ENCODE data around the gene GPX6.
A peak's percentile ranks its signal among the peaks of the same experiment; 100 is the strongest.
"Not testable (repeated sequence)": the region's sequence is repeated elsewhere in the genome, so short reads cannot be mapped to it uniquely, and the experiment has no call there.

The GPX6 gene, protein sequence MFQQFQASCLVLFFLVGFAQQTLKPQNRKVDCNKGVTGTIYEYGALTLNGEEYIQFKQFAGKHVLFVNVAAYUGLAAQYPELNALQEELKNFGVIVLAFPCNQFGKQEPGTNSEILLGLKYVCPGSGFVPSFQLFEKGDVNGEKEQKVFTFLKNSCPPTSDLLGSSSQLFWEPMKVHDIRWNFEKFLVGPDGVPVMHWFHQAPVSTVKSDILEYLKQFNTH

GRCh38 chr6:28515676-28516075, at the start of gene GPX6:
Gene GPX6 (minus strand): TSS chr6:28515793. CDS start chr6:28515743, 50 bp downstream.
- no peak for DNase-seq

DNA sequence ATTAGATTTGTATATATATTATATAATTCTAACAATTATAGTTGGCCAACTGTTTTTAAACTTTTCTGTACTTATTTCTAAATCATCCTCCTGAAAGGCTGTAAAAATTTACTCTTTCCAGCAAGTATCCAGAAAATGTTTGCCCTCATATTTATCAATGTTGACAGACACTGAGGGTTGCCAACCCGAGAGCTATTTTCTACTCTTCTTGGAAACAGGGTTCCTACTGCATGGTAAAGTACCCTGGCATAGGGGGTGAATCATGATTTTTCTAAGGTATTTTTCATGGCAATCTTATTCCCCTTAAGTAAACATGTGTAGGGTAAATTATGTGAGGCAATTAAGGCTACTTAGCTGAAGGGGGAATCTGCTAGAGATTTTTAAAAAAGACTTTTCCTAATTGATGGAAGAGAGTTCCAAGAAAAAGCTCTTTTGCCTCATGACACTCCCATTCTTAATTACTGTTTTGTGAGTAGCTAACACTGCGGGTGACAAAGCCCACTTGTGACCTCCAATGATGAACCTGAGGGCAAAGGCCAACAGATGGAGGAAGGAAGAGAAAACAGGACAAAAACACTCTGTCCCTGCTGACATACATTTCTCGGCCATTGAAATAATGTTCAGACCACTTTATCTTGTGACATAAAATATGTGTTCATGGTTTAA, 48.0 kb upstream of the GPX6 start:
- no peak for DNase-seq

GRCh38 chr6:28558629-28559028, 43.0 kb upstream of the GPX6 start:
- no peak for DNase-seq

- no peak for DNase-seq
These were observed 39.5 kb upstream of the GPX6 start for GRCh38 chr6:28555136-28555535.

DNA sequence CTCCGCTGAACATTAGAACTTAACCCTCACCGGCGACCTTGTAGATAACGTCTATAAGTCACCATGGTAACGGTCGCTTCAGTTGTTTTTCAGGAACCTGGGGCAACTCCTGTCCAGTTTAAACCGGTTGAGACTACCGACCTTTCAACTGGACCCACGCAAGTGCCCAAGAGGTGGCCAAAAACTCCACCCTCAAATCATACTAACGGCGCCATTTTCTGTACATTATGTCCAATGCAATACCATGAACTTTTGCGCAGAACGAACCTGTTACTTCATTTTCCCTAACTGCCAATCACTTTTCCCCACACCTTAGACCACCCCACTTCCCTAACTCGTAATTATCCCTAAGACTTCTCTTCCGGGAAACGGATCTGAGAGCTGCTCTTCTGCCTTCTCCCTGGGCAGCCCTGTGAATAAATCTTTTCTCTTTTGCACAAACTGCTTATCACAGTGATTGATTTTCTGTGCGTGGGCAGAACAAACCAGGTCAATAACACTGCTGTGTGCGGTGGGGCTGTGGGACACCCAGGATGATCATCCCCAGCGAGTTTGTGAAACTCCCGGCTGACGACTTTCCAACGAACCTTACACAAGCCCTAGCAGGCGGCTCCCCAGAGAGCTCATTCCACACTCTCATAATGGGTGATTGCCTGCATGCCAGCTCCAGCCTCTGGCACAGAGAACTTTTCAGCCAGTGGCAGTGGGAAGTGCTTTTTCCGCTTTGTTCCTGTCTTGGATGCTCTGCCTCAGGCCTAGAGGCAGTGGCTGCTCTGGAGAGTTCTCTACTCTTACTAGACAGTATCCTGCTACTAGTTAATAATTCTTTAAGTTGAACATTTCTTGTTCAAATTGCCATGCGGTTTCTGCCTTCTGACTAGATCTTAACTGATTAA, 38.6 kb upstream of the GPX6 start:
- DNase-seq = no peak

DNA sequence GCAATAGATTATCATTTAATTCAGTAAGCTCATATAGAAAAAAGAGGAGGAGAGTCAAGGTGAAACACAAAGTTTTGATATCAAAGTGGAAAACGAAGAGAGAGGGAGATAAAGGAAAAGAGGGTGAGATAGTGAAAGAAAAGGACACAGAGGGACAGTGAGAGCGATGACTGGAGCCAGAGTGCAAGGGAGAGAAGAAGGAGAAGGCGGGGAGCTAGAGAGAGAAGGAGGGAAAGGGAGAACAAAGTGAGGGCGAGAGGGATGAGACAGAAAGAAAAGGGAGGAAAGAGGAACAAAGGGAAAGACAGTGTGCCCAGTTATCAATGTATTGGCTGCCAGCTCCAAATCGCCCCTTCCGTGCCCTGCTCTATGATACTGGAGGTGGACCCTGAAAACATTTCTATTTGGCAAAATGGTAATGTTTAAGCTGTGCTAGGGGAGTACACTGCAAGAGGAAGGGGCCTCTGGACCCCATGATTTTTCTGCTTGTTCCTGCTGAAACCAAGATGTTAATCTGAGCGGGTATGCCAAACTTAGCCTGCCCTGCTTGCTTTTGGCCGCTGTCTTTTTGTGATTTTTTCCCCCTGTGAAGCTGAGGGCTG, 37.9 kb upstream of the GPX6 start:
- DNase-seq = no peak

GRCh38 chr6:28551891-28552666, 36.5 kb upstream of the GPX6 start:
- no peak for DNase-seq

DNA sequence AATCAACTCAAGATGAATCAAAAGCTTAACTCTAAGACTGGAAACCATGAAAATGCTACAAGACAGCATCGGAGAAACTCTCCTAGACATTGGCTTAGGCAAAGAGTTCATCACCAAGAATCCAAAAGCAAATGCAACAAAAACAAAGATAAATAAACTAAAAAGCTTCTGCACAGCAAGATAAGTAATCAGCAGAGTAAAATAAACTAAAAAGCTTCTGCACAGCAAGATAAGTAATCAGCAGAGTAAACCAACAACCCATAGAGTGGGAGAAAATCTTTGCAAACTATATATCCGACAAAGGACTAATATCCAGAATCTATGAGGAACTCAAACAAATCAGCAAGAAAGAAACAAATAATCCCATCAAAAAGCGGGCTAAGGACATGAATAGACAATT, 31.4 kb upstream of the GPX6 start:
- not testable (repeated sequence) for DNase-seq

GRCh38 chr6:28545955-28546354, 30.4 kb upstream of the GPX6 start:
- no peak for DNase-seq

- peak; percentile 34 for DNase-seq
These were observed 28.3 kb upstream of the GPX6 start for GRCh38 chr6:28543651-28544610.

GRCh38 chr6:28542440-28543296, 27.1 kb upstream of the GPX6 start:
- peak; percentile 74 for DNase-seq

DNA sequence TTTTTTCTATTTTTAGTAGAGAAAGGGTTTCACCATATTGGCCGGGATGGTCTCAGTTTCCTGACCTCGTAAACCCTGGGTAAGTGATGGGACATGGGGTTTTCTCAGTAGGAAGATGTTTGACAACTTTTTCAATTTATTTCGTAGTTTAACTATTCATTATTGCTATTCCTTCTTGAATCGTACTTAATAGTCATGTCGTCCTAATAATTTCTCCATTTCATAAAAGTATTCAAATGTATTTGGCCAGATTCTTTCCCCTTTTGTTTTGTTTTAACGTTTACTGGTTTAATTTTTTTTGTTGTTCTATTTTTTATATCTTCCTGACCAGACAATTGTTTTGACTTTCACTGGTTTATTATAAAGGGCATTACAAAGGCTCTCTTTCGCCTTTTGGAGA, 26.4 kb upstream of the GPX6 start:
- no peak for DNase-seq

DNA sequence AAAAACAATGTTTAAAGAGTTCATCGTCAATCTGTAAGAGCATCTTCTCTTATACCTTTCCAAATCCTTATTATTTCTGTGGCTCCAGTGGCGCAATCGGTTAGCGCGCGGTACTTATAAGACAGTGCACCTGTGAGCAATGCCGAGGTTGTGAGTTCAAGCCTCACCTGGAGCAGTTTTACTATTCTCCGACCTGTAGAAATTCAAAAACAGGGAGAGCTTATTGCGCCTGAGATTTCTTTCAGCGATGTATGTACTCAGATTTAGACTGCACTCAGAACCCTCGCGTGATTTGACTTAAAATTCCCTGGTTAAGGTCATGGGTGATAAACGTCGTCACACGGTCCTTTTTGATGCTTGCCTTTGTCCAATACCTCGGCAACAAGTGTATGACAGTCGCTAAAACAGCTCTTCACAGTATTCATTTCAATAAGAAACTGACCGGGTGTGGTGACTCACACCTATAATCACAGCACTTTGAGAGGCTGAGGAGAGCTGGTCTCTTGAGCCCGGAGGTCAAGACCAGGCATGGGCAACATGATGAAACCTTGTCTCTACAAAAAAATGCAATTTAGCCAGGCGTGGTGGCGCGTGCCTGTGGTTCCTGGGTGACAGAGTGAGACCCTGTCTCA, 22.0 kb upstream of the GPX6 start:
- peak; percentile 64 for DNase-seq

DNA sequence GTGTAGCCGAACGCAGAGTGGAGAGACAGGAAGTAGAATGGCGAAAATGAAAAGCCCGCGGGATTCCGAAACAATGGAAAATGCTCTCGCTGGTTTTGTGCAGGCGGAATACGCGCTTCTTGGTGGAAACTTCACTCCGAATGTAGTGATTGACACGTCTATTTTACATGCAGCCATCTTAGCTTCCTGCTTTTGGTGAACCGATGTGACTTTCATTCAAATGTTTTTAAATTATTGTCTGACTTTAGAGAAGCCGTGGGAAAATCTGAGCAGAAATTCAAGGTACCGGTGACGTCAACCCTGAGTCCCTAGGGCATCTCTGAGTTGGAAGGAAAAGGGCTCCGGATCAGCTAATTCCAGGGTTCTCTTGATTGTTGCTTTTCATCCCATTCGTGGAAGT, 21.5 kb upstream of the GPX6 start:
- no peak for DNase-seq

DNA sequence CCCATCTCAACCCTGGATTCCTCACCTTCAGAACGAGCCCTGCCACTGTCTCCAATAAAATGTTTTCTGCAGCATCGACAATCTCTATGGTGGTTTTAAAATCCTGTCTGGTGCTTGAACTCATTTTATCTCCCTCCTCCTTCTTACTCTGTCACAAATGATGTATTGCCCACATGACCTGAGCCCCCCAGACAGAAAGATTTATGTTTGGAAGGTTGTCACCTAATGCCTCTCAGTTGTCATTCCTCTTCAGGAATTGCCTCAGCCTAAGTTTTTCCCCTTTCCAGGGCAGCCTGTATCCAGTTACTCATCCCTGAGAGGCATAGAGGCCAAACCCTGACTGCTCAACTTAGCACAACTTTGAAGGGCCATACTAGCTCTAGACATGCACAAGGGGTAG, 19.3 kb upstream of the GPX6 start:
- DNase-seq = no peak

DNA sequence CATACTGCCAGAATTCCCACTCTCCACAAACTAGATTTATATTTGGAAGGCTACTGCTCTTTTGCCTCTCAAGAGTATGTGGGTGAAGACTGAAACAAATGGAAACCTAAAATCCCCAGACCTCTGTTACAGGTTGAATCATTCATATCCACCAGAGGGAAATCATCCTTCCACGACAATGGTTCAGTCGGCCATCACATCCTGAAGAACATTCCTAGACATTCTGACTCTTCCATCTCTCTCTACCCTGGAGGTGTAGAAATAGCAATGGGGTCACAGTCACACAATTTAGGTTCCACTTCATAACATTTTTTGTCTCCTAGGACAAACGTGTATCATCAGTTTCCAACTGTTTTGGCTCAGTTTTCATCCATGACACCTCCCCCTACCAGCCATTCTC, 18.7 kb upstream of the GPX6 start:
- no peak for DNase-seq

DNA sequence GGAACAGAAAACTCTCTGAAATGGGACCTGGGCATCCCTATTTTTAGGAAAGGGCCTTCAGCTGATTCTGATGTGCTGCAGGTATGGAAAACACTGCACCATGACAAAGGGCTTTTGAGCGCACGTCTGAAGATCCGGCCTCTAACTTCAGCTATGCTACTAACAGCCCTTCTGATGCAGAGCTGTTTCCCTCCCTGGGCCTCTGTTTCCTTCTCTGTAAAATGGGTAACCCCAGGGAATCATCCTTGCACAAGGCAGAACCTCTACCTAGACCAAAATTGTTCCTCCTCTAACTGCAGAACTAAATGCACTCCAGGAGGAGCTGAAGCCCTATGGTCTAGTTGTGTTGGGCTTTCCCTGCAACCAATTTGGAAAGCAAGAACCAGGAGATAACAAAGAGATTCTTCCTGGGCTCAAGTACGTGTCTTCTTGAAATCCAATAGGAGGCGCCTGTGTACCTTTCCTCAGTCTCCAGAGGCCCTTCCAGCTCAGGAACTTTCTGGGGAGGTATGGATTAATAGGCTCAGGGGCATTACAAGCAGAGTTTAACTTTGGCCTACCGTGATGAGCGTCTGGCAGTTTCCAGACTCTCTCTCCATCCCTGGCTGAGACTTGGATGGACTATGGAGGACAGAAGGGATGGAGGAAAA, 16.0 kb upstream of the GPX6 start:
- no peak for DNase-seq

DNA sequence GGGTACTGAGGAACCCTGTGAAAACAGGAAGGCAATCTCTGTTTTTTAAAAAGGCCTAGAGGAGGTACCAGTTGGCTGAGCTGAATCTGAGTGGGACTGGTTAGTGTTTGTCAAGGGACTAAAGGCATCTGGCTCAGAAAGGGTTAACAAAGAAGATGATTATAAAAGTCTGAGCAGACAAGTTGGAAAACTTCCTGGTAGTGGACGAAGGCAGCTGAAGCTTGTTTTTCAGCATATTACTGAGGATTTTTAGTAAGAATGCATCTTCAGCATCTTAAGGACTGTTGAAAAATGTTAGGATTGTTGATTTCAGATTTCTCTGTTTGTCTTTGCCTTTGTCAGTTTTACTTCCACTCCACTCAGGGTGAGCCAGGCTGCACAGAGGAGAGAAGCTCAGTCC, 15.2 kb upstream of the GPX6 start:
- DNase-seq = no peak

DNA sequence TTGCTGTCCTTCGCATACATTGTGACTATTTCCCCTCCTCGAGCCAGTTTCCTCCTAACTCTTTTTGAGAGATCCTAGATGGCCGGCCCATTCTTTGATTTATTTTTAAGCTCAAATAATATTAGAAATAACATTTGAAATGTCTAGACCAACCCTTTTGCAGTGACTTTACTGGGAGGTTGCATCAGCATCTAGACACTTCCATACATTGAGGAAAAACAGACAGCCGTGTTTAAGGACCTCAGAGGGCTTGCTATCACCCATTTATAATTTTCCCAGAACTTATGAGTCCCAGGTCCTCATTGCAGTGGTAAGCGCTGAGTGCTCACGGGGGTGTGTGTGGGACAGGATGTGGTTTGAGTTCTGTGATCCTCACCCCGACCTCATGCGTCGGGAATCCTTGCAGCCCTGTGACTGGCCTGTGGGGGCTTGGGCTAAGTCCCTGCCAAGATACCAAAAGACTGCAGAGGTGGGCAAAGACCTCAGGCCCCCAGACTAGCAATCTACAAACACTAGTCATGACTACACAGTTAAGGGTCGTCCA, 10.0 kb upstream of the GPX6 start, which contains the start of gene GPX5:
Gene GPX5 (plus strand): TSS at position 386 of the 544 bp plus-strand sequence. CDS start 133 bp downstream, at position 519.
- DNase-seq = peak; percentile 22
